Measurements from ENCODE around the gene CLCF1.
"Not testable (repeated sequence)": the region's sequence is repeated elsewhere in the genome, so short reads cannot be mapped to it uniquely, and the experiment has no call there.

Gene CLCF1

GRCh38 chr11:67408437-67409200 lies 35.2 kb upstream of the CLCF1 start:
- no peak for DNase-seq

- DNase-seq = no peak
Measured at GRCh38 chr11:67407688-67408163, 34.3 kb upstream of the CLCF1 start.

- no peak for DNase-seq
Measured at GRCh38 chr11:67406969-67407687, 33.7 kb upstream of the CLCF1 start.

- no peak for DNase-seq
Measured at GRCh38 chr11:67406420-67406968, 33.1 kb upstream of the CLCF1 start.

GRCh38 chr11:67405688-67406339 lies 32.4 kb upstream of the CLCF1 start:
- no peak for DNase-seq

GRCh38 chr11:67405196-67405567 lies 31.8 kb upstream of the CLCF1 start:
- no peak for DNase-seq

- no peak for DNase-seq
Measured at GRCh38 chr11:67404515-67405195, 31.3 kb upstream of the CLCF1 start.

GRCh38 chr11:67403085-67403484 lies 29.7 kb upstream of the CLCF1 start:
- DNase-seq = not testable (repeated sequence)

GRCh38 chr11:67402192-67402839 lies 28.9 kb upstream of the CLCF1 start:
- not testable (repeated sequence) for DNase-seq

GRCh38 chr11:67401495-67402191 lies 28.2 kb upstream of the CLCF1 start, which contains the start of gene PPP1CA:
Gene PPP1CA (minus strand): TSS chr11:67401858. CDS start chr11:67401782, 76 bp downstream.
- DNase-seq = peak; percentile 81

GRCh38 chr11:67400942-67401494 lies 27.6 kb upstream of the CLCF1 start:
- no peak for DNase-seq

GRCh38 chr11:67400251-67400941 lies 27.0 kb upstream of the CLCF1 start:
- no peak for DNase-seq

- no peak for DNase-seq
Measured at GRCh38 chr11:67398661-67399563, 25.5 kb upstream of the CLCF1 start.

- DNase-seq = no peak
Measured at GRCh38 chr11:67397986-67398660, 24.7 kb upstream of the CLCF1 start.

GRCh38 chr11:67397536-67397935 lies 24.1 kb upstream of the CLCF1 start:
- no peak for DNase-seq

GRCh38 chr11:67396587-67397389 lies 23.4 kb upstream of the CLCF1 start:
- DNase-seq = no peak

- DNase-seq = no peak
Measured at GRCh38 chr11:67396259-67396581, 22.8 kb upstream of the CLCF1 start.

Measured in kidney glomerular epithelial cell (primary cell).